ENCODE measurements around the gene BTBD1.
"Not testable (repeated sequence)": the region's sequence is repeated elsewhere in the genome, so short reads cannot be mapped to it uniquely, and the experiment has no call there.

Gene BTBD1

GRCh38 chr15:83085461-83085860 is 18.4 kb upstream of the BTBD1 start:
- DNase-seq, H3K4me3 Mint-ChIP-seq, H3K36me3 Mint-ChIP-seq, H3K9me3 Mint-ChIP-seq, H3K4me1 Mint-ChIP-seq, H3K27ac Mint-ChIP-seq, CTCF ChIA-PET: not testable (repeated sequence)
- H3K27me3 Mint-ChIP-seq, result peaks cover 41% of the 10 kb centered on the region

GRCh38 chr15:83082730-83083386 is 15.8 kb upstream of the BTBD1 start:
- H3K36me3 Mint-ChIP-seq, result no peaks in the 10 kb centered on the region

GRCh38 chr15:83081256-83082014 is 14.4 kb upstream of the BTBD1 start:
- Mint-ChIP-seq H3K36me3 (no peaks in the 10 kb centered on the region), H3K27me3 (peaks cover 55% of the 10 kb centered on the region), H3K9me3 (no peaks in the 10 kb centered on the region), H3K4me1 (peaks cover 4% of the 10 kb centered on the region), H3K27ac (no peak overlapping the region), H3K4me3 (no peak overlapping the region)
- CTCF ChIA-PET, result no interaction called here
- DNase-seq, result no peak

More at GRCh38 chr15:83082730-83083386, 15.8 kb upstream of the BTBD1 start:
- CTCF ChIA-PET, result no interaction called here
- Mint-ChIP-seq H3K27ac (no peak overlapping the region), H3K4me1 (peaks cover 4% of the 10 kb centered on the region), H3K9me3 (no peaks in the 10 kb centered on the region), H3K4me3 (no peak overlapping the region), H3K27me3 (peaks cover 48% of the 10 kb centered on the region)
- DNase-seq, result no peak

GRCh38 chr15:83078712-83079111 is 11.7 kb upstream of the BTBD1 start:
- Mint-ChIP-seq H3K27ac (no peak overlapping the region), H3K9me3 (peaks cover 8% of the 10 kb centered on the region), H3K36me3 (no peaks in the 10 kb centered on the region), H3K4me3 (no peak overlapping the region), H3K4me1 (peaks cover 4% of the 10 kb centered on the region), H3K27me3 (peaks cover 53% of the 10 kb centered on the region)
- CTCF ChIA-PET, result interaction anchor here (1.3 kb wide), 1 partner anchor 548 kb away, joined by 3 read pairs; no protein-coding TSS in a partner anchor
- DNase-seq, result no peak

GRCh38 chr15:83077491-83078230 is 10.6 kb upstream of the BTBD1 start:
- Mint-ChIP-seq H3K27me3 (peaks cover 47% of the 10 kb centered on the region), H3K4me3 (no peak overlapping the region), H3K36me3 (no peaks in the 10 kb centered on the region), H3K4me1 (peaks cover 4% of the 10 kb centered on the region), H3K9me3 (peaks cover 13% of the 10 kb centered on the region), H3K27ac (no peak overlapping the region)
- CTCF ChIA-PET, result no interaction called here
- DNase-seq, result no peak

GRCh38 chr15:83069211-83069642 is 2.2 kb upstream of the BTBD1 start:
- Mint-ChIP-seq H3K4me1 (peaks cover 19% of the 10 kb centered on the region), H3K4me3 (peak overlapping the region; percentile 33), H3K9me3 (peaks cover 10% of the 10 kb centered on the region), H3K36me3 (peaks cover 13% of the 10 kb centered on the region)
- CTCF ChIA-PET, H3K27me3 Mint-ChIP-seq, H3K27ac Mint-ChIP-seq: not testable (repeated sequence)
- peak; percentile 46 for DNase-seq

- Mint-ChIP-seq H3K27ac (peak overlapping the region; percentile 74), H3K36me3 (peaks cover 13% of the 10 kb centered on the region), H3K4me3 (peak overlapping the region; percentile 75), H3K27me3 (no peaks in the 10 kb centered on the region), H3K4me1 (peaks cover 19% of the 10 kb centered on the region), H3K9me3 (peaks cover 5% of the 10 kb centered on the region)
- DNase-seq, result no peak
- CTCF ChIA-PET, result no interaction called here
These were observed 1.0 kb upstream of the BTBD1 start for GRCh38 chr15:83068054-83068453.

- H3K27ac Mint-ChIP-seq, result peak overlapping the region; percentile 74
- peak overlapping the region; percentile 75 for H3K4me3 Mint-ChIP-seq
- DNase-seq, result no peak
- H3K4me1 Mint-ChIP-seq, result peaks cover 19% of the 10 kb centered on the region
- H3K36me3 Mint-ChIP-seq, result peaks cover 13% of the 10 kb centered on the region
- CTCF ChIA-PET, result no interaction called here
- no peaks in the 10 kb centered on the region for H3K27me3 Mint-ChIP-seq
- peaks cover 5% of the 10 kb centered on the region for H3K9me3 Mint-ChIP-seq
These were observed 548 bp upstream of the BTBD1 start for GRCh38 chr15:83067638-83067962.

- CTCF ChIA-PET, result interaction anchor here (1.0 kb wide), 1 partner anchor 55 kb away, joined by 3 read pairs; no protein-coding TSS in a partner anchor
- no peak for DNase-seq
- peaks cover 5% of the 10 kb centered on the region for H3K9me3 Mint-ChIP-seq
- H3K36me3 Mint-ChIP-seq, result peaks cover 11% of the 10 kb centered on the region
- peaks cover 19% of the 10 kb centered on the region for H3K4me1 Mint-ChIP-seq
- H3K27me3 Mint-ChIP-seq, result no peaks in the 10 kb centered on the region
- peak overlapping the region; percentile 50 for H3K27ac Mint-ChIP-seq
- H3K4me3 Mint-ChIP-seq, result peak overlapping the region; percentile 75
These were observed 868 bp downstream of the BTBD1 start for GRCh38 chr15:83066034-83066733.

- no peaks in the 10 kb centered on the region for H3K27me3 Mint-ChIP-seq
- H3K27ac Mint-ChIP-seq, result peak overlapping the region; percentile 50
- CTCF ChIA-PET, result interaction anchor here (1.0 kb wide), 1 partner anchor 55 kb away, joined by 3 read pairs; no protein-coding TSS in a partner anchor
- H3K4me1 Mint-ChIP-seq, result peaks cover 19% of the 10 kb centered on the region
- H3K4me3 Mint-ChIP-seq, result peak overlapping the region; percentile 75
- no peak for DNase-seq
- H3K9me3 Mint-ChIP-seq, result peaks cover 5% of the 10 kb centered on the region
- H3K36me3 Mint-ChIP-seq, result peaks cover 11% of the 10 kb centered on the region
These were observed 1.6 kb downstream of the BTBD1 start for GRCh38 chr15:83065431-83065830.

GRCh38 chr15:83064859-83065258 is 2.2 kb downstream of the BTBD1 start:
- H3K9me3 Mint-ChIP-seq, result peaks cover 5% of the 10 kb centered on the region
- peak overlapping the region; percentile 75 for H3K4me3 Mint-ChIP-seq
- DNase-seq, result no peak
- peaks cover 11% of the 10 kb centered on the region for H3K36me3 Mint-ChIP-seq
- CTCF ChIA-PET, result no interaction called here
- H3K4me1 Mint-ChIP-seq, result peaks cover 19% of the 10 kb centered on the region
- H3K27me3 Mint-ChIP-seq, result no peaks in the 10 kb centered on the region
- H3K27ac Mint-ChIP-seq, result no peak overlapping the region

GRCh38 chr15:83063551-83063950 is 3.5 kb downstream of the BTBD1 start:
- H3K27me3 Mint-ChIP-seq, result no peaks in the 10 kb centered on the region
- no peak overlapping the region for H3K4me3 Mint-ChIP-seq
- DNase-seq, result no peak
- H3K36me3 Mint-ChIP-seq, result peaks cover 15% of the 10 kb centered on the region
- CTCF ChIA-PET, result interaction anchor here (1.0 to 1.9 kb wide), 3 partner anchors 24 to 53 kb away, joined by 4 to 8 read pairs (median 4); no protein-coding TSS in a partner anchor
- no peaks in the 10 kb centered on the region for H3K9me3 Mint-ChIP-seq
- H3K4me1 Mint-ChIP-seq, result peaks cover 21% of the 10 kb centered on the region
- H3K27ac Mint-ChIP-seq, result no peak overlapping the region

- Mint-ChIP-seq H3K4me1 (peaks cover 24% of the 10 kb centered on the region), H3K27me3 (no peaks in the 10 kb centered on the region), H3K9me3 (no peaks in the 10 kb centered on the region), H3K36me3 (peaks cover 15% of the 10 kb centered on the region), H3K27ac (no peak overlapping the region), H3K4me3 (no peak overlapping the region)
- CTCF ChIA-PET, result interaction anchor here (1.0 to 1.9 kb wide), 3 partner anchors 23 to 52 kb away, joined by 4 to 8 read pairs (median 4); no protein-coding TSS in a partner anchor
- DNase-seq, result no peak
These were observed 4.3 kb downstream of the BTBD1 start for GRCh38 chr15:83062768-83063180.

- CTCF ChIA-PET, result interaction anchor here (1.9 kb wide), 1 partner anchor 51 kb away, joined by 8 read pairs; no protein-coding TSS in a partner anchor
- H3K4me1 Mint-ChIP-seq, result peaks cover 27% of the 10 kb centered on the region
- no peaks in the 10 kb centered on the region for H3K9me3 Mint-ChIP-seq
- no peak overlapping the region for H3K27ac Mint-ChIP-seq
- H3K27me3 Mint-ChIP-seq, result no peaks in the 10 kb centered on the region
- no peak for DNase-seq
- peaks cover 15% of the 10 kb centered on the region for H3K36me3 Mint-ChIP-seq
- no peak overlapping the region for H3K4me3 Mint-ChIP-seq
These were observed 5.4 kb downstream of the BTBD1 start for GRCh38 chr15:83061680-83062079.
